GM04503 (cell line): ENCODE data around the gene TMC3.
"Not testable (repeated sequence)": the region's sequence is repeated elsewhere in the genome, so short reads cannot be mapped to it uniquely, and the experiment has no call there.

ENCODE experiments used
- DNase-seq: peaks from one replicate; pipeline ENCODE4 v3.0.0-alpha.2; 2012; ENCODE audit warnings: low read depth

The TMC3 gene

GRCh38 chr15:81384891-81385720 is 11.1 kb upstream of the TMC3 start:
- DNase-seq, result no peak

- DNase-seq, result no peak
Observed at GRCh38 chr15:81381720-81382119, 7.7 kb upstream of the TMC3 start.

- no peak for DNase-seq
Observed at GRCh38 chr15:81380668-81381067, 6.7 kb upstream of the TMC3 start.

GRCh38 chr15:81380203-81380602 is 6.2 kb upstream of the TMC3 start:
- no peak for DNase-seq

GRCh38 chr15:81379269-81379668 is 5.3 kb upstream of the TMC3 start:
- no peak for DNase-seq

- no peak for DNase-seq
Observed at GRCh38 chr15:81378443-81378842, 4.4 kb upstream of the TMC3 start.

GRCh38 chr15:81377871-81378270 is 3.9 kb upstream of the TMC3 start:
- no peak for DNase-seq

GRCh38 chr15:81376231-81376630 is 2.2 kb upstream of the TMC3 start:
- no peak for DNase-seq

GRCh38 chr15:81375461-81375860 is 1.4 kb upstream of the TMC3 start:
- no peak for DNase-seq

- no peak for DNase-seq
Observed at GRCh38 chr15:81373176-81373575, 837 bp downstream of the TMC3 start.

GRCh38 chr15:81372575-81372974 is 1.4 kb downstream of the TMC3 start:
- DNase-seq, result no peak

- no peak for DNase-seq
Observed at GRCh38 chr15:81363718-81364500, 10.1 kb downstream of the TMC3 start.

- no peak for DNase-seq
Observed at GRCh38 chr15:81363276-81363675, 10.7 kb downstream of the TMC3 start.

- DNase-seq, result no peak
Observed at GRCh38 chr15:81362790-81363189, 11.2 kb downstream of the TMC3 start.

- no peak for DNase-seq
Observed at GRCh38 chr15:81361891-81362290, 12.1 kb downstream of the TMC3 start.

GRCh38 chr15:81360491-81360890 is 13.5 kb downstream of the TMC3 start:
- no peak for DNase-seq

GRCh38 chr15:81358248-81358647 is 15.8 kb downstream of the TMC3 start:
- DNase-seq, result no peak

- no peak for DNase-seq
Observed at GRCh38 chr15:81357180-81357686, 16.8 kb downstream of the TMC3 start.

GRCh38 chr15:81356252-81356651 is 17.8 kb downstream of the TMC3 start:
- DNase-seq, result no peak

- DNase-seq, result no peak
Observed at GRCh38 chr15:81351651-81352050, 22.4 kb downstream of the TMC3 start.

- no peak for DNase-seq
Observed at GRCh38 chr15:81349271-81349670, 24.7 kb downstream of the TMC3 start.

GRCh38 chr15:81348691-81349090 is 25.3 kb downstream of the TMC3 start:
- not testable (repeated sequence) for DNase-seq

GRCh38 chr15:81347910-81348309 is 26.1 kb downstream of the TMC3 start:
- DNase-seq, result no peak
